Dedifferentiated amniotic fluid mesenchymal stem cell (primary cell): ENCODE measurements around the gene CFAP92.

Source experiments
- DNase-seq: peaks from one replicate; pipeline ENCODE4 v3.0.0-alpha.2; 2016; ENCODE audit errors: extremely low spot score

Gene CFAP92

GRCh38 chr3:129007792-129008191 lies 13.9 kb upstream of the CFAP92 start:
- no peak for DNase-seq

GRCh38 chr3:129006864-129007263 lies 13.0 kb upstream of the CFAP92 start:
- DNase-seq = no peak

- no peak for DNase-seq
Observed at GRCh38 chr3:129005526-129006303, 11.8 kb upstream of the CFAP92 start.

- DNase-seq = no peak
Observed at GRCh38 chr3:129004639-129005295, 10.9 kb upstream of the CFAP92 start.

GRCh38 chr3:129003578-129004112 lies 9.8 kb upstream of the CFAP92 start:
- DNase-seq = no peak

GRCh38 chr3:129002573-129003569 lies 9.0 kb upstream of the CFAP92 start:
- DNase-seq = no peak

- no peak for DNase-seq
Observed at GRCh38 chr3:129001806-129002572, 8.1 kb upstream of the CFAP92 start.

GRCh38 chr3:129001101-129001805 lies 7.4 kb upstream of the CFAP92 start, which contains the start of gene EFCC1:
Gene EFCC1, plus strand, starts transcription at chr3:129001304. Its CDS starts 325 bp downstream, at chr3:129001629.
- no peak for DNase-seq

- DNase-seq = no peak
Observed at GRCh38 chr3:129000742-129001100, 6.8 kb upstream of the CFAP92 start.

- DNase-seq = no peak
Observed at GRCh38 chr3:128999102-128999501, 5.2 kb upstream of the CFAP92 start.

- no peak for DNase-seq
Observed at GRCh38 chr3:128998561-128998960, 4.7 kb upstream of the CFAP92 start.

GRCh38 chr3:128997486-128998133 lies 3.7 kb upstream of the CFAP92 start:
- no peak for DNase-seq

GRCh38 chr3:128996726-128997125 lies 2.9 kb upstream of the CFAP92 start:
- DNase-seq = no peak

GRCh38 chr3:128996200-128996599 lies 2.3 kb upstream of the CFAP92 start:
- DNase-seq = no peak

GRCh38 chr3:128995737-128996136 lies 1.9 kb upstream of the CFAP92 start:
- no peak for DNase-seq

- DNase-seq = no peak
Observed at GRCh38 chr3:128994581-128995546, 988 bp upstream of the CFAP92 start.

- DNase-seq = no peak
Observed at GRCh38 chr3:128994173-128994512, 267 bp upstream of the CFAP92 start.

- DNase-seq = no peak
Observed at GRCh38 chr3:128992926-128993460, 883 bp downstream of the CFAP92 start.
